HEK293 (cell line): Measurements from ENCODE around the gene KCNB1.

Source experiments
- FEZF1 ChIP-seq: fragments of 450-650 bp; formaldehyde crosslinking; IDR thresholded peaks from 2 replicates; pipeline ENCODE4 v1.5.1; 2016; ENCODE audit warnings: missing biosample characterization, missing genetic modification characterization
- GLIS1 ChIP-seq: fragments of 450-650 bp; formaldehyde crosslinking; IDR thresholded peaks from 2 replicates; pipeline ENCODE4 v1.5.1; 2016; ENCODE audit warnings: missing biosample characterization, missing genetic modification characterization
- IKZF3 ChIP-seq: fragments of 450-650 bp; IDR thresholded peaks from 2 replicates; pipeline ENCODE4 v1.5.0; 2018; ENCODE audit warnings: missing biosample characterization, mild to moderate bottlenecking, missing genetic modification characterization, moderate library complexity
- MEIS1 ChIP-seq: sonication (generic); formaldehyde crosslinking; IDR thresholded peaks from 2 replicates; pipeline ENCODE4 v1.8.1; 2022; ENCODE audit warnings: missing genetic modification reagents, mild to moderate bottlenecking, borderline replicate concordance
- MZF1 ChIP-seq: fragments of 450-650 bp; formaldehyde crosslinking; IDR thresholded peaks from 2 replicates; pipeline ENCODE4 v1.5.1; 2017; ENCODE audit warnings: missing biosample characterization, missing genetic modification characterization, borderline replicate concordance
- OSR2 ChIP-seq: fragments of 450-650 bp; formaldehyde crosslinking; IDR thresholded peaks from 2 replicates; pipeline ENCODE4 v1.5.1; 2016; ENCODE audit warnings: missing biosample characterization, missing genetic modification characterization
- SP7 ChIP-seq: fragments of 450-650 bp; formaldehyde crosslinking; IDR thresholded peaks from 2 replicates; pipeline ENCODE4 v1.5.1; 2016; ENCODE audit warnings: missing biosample characterization, missing genetic modification characterization
- ZBTB17 ChIP-seq: fragments of 450-650 bp; formaldehyde crosslinking; IDR thresholded peaks from 2 replicates; pipeline ENCODE4 v1.5.1; 2016; ENCODE audit warnings: missing biosample characterization, missing genetic modification characterization
- ZBTB20 ChIP-seq: fragments of 450-650 bp; formaldehyde crosslinking; IDR thresholded peaks from 2 replicates; pipeline ENCODE4 v1.5.1; 2016; ENCODE audit warnings: missing biosample characterization, missing genetic modification characterization
- ZBTB21 ChIP-seq: fragments of 450-650 bp; formaldehyde crosslinking; IDR thresholded peaks from 2 replicates; pipeline ENCODE4 v1.5.1; 2017; ENCODE audit warnings: missing biosample characterization, missing genetic modification characterization
- ZBTB8A ChIP-seq: fragments of 450-650 bp; formaldehyde crosslinking; IDR thresholded peaks from 2 replicates; pipeline ENCODE4 v1.5.1; 2016; ENCODE audit warnings: missing biosample characterization, missing genetic modification characterization
- ZFP69B ChIP-seq: fragments of 450-650 bp; formaldehyde crosslinking; IDR thresholded peaks from 2 replicates; pipeline ENCODE4 v1.5.1; 2016; ENCODE audit warnings: missing biosample characterization, missing genetic modification characterization
- ZIC2 ChIP-seq: fragments of 450-650 bp; formaldehyde crosslinking; IDR thresholded peaks from 2 replicates; pipeline ENCODE4 v1.5.1; 2016; ENCODE audit warnings: missing biosample characterization, missing genetic modification characterization
- ZNF146 ChIP-seq: fragments of 450-650 bp; formaldehyde crosslinking; IDR thresholded peaks from 2 replicates; pipeline ENCODE4 v1.5.1; 2016; ENCODE audit warnings: missing biosample characterization, missing genetic modification characterization
- ZNF561 ChIP-seq: fragments of 450-650 bp; IDR thresholded peaks from 2 replicates; pipeline ENCODE4 v1.5.1; 2018; ENCODE audit warnings: missing biosample characterization, missing genetic modification characterization, borderline replicate concordance
- ZNF747 ChIP-seq: fragments of 450-650 bp; formaldehyde crosslinking; IDR thresholded peaks from 2 replicates; pipeline ENCODE4 v1.5.1; 2016; ENCODE audit warnings: missing biosample characterization, missing genetic modification characterization
- ZSCAN16 ChIP-seq: fragments of 450-650 bp; formaldehyde crosslinking; IDR thresholded peaks from 2 replicates; pipeline ENCODE4 v1.5.1; 2016; ENCODE audit warnings: missing biosample characterization, missing genetic modification characterization
- ZSCAN30 ChIP-seq: fragments of 450-650 bp; IDR thresholded peaks from 2 replicates; pipeline ENCODE4 v1.5.1; 2018; ENCODE audit warnings: missing biosample characterization, mild to moderate bottlenecking, missing genetic modification characterization, moderate library complexity
- ZXDB ChIP-seq: fragments of 450-650 bp; formaldehyde crosslinking; IDR thresholded peaks from 2 replicates; pipeline ENCODE4 v1.5.1; 2016; ENCODE audit warnings: missing biosample characterization, missing genetic modification characterization
- TF ChIP-seq, protein P1 (sequence below): fragments of 450-650 bp; formaldehyde crosslinking; IDR thresholded peaks from 2 replicates; pipeline ENCODE4 v1.5.1; 2017; ENCODE audit warnings: missing biosample characterization, missing genetic modification characterization
- TF ChIP-seq, protein P2 (sequence below): fragments of 450-650 bp; formaldehyde crosslinking; IDR thresholded peaks from 2 replicates; pipeline ENCODE4 v1.5.1; 2017; ENCODE audit warnings: missing biosample characterization, missing genetic modification characterization
- TF ChIP-seq, protein P3 (sequence below): fragments of 450-650 bp; formaldehyde crosslinking; IDR thresholded peaks from 2 replicates; pipeline ENCODE4 v1.5.1; 2017; ENCODE audit warnings: missing biosample characterization, missing genetic modification characterization
- TF ChIP-seq, protein P4 (sequence below): fragments of 450-650 bp; formaldehyde crosslinking; IDR thresholded peaks from 2 replicates; pipeline ENCODE4 v1.5.1; 2017; ENCODE audit warnings: missing biosample characterization, mild to moderate bottlenecking, missing genetic modification characterization, moderate library complexity
- TF ChIP-seq, protein P5 (sequence below): fragments of 450-650 bp; formaldehyde crosslinking; IDR thresholded peaks from 2 replicates; pipeline ENCODE4 v1.5.1; 2016; ENCODE audit warnings: missing biosample characterization, missing genetic modification characterization
- TF ChIP-seq, protein P6 (sequence below): fragments of 450-650 bp; formaldehyde crosslinking; conservative IDR thresholded peaks from 2 replicates; pipeline ENCODE4 v1.5.1; 2016; ENCODE audit warnings: low read depth, missing biosample characterization, missing genetic modification characterization

Gene KCNB1

DNA sequence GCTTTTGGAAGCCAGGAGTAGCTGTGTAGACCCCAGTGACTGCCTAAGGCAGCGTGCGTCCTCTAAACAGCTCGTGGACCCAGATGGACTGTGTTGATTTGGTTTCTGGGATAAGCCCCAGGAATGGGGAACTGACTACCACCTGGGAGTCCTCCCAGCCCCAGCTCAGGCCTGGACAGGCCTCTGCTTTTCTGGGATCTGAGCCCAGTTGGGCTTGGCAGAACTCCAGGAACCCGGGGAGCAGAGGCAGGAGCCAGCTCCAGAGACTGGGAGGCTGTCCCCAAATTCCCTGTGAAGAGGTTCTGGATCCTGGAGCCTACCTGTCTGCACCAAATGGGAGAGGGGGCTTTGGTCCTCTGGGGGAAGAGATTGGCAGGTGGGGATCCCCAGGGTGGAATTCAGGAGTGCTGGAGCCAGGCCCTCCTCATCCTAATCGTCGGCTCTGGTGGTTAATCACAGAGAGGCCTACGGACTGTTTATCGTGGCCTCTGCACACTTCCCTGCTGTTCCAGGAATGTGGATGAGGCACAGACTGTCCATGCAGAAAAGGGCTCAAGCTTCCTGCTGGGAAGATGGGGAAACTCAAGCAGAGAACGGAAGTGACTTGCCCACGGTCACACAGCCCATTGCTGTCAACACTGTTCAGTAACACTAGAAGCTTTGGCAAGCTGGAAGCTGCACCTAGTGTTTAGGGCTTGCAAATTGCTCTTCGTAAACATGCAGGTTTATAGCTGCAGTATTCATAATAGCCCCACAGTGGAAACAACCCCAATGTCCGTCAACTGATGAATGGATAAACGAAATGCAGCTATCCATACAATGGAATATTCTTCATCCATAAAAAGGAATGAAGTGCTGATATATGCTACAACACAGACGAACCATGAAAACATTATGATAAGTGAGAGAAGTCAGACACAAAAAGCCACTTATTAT is 100.6 kb downstream of the KCNB1 start (continued):
- TF ChIP-seq, protein P1, sequence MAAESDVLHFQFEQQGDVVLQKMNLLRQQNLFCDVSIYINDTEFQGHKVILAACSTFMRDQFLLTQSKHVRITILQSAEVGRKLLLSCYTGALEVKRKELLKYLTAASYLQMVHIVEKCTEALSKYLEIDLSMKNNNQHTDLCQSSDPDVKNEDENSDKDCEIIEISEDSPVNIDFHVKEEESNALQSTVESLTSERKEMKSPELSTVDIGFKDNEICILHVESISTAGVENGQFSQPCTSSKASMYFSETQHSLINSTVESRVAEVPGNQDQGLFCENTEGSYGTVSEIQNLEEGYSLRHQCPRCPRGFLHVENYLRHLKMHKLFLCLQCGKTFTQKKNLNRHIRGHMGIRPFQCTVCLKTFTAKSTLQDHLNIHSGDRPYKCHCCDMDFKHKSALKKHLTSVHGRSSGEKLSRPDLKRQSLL (tag by site-specific recombination), result peak; percentile 94
- TF ChIP-seq ZFP69B (tag by site-specific recombination) (0 out of 2 replicates have a peak, but pooled peaks have one; percentile 18), ZIC2 (peak; percentile 95), MZF1 (tag by site-specific recombination) (peak; percentile 79; the same call in 1 of the 2 replicates), OSR2 (tag by site-specific recombination) (peak; percentile 16), IKZF3 (tag by site-specific recombination) (peak; percentile 54; the same call in 1 of the 2 replicates), ZXDB (tag by site-specific recombination) (0 out of 2 replicates have a peak, but pooled peaks have one; percentile 32), ZNF146 (tag by site-specific recombination) (peak; percentile 29; the same call in 1 of the 2 replicates), ZNF561 (tag by site-specific recombination) (peak; percentile 64; the same call in 1 of the 2 replicates), GLIS1 (tag by site-specific recombination) (peak; percentile 92), FEZF1 (tag by site-specific recombination) (peak; percentile 69), ZSCAN16 (tag by site-specific recombination) (no peak), ZBTB17 (tag by site-specific recombination) (peak; percentile 94), SP7 (tag by site-specific recombination) (peak; percentile 88), ZSCAN30 (tag by site-specific recombination) (peak; percentile 54; the same call in 1 of the 2 replicates), ZNF747 (tag by site-specific recombination) (no peak), ZBTB8A (tag by site-specific recombination) (peak; percentile 81), ZBTB20 (peak; percentile 47; the same call in 1 of the 2 replicates), ZBTB21 (tag by site-specific recombination) (0 out of 2 replicates have a peak, but pooled peaks have one; percentile 46), MEIS1 (CRISPR knock-in tag) (no peak)
- TF ChIP-seq, protein P2, sequence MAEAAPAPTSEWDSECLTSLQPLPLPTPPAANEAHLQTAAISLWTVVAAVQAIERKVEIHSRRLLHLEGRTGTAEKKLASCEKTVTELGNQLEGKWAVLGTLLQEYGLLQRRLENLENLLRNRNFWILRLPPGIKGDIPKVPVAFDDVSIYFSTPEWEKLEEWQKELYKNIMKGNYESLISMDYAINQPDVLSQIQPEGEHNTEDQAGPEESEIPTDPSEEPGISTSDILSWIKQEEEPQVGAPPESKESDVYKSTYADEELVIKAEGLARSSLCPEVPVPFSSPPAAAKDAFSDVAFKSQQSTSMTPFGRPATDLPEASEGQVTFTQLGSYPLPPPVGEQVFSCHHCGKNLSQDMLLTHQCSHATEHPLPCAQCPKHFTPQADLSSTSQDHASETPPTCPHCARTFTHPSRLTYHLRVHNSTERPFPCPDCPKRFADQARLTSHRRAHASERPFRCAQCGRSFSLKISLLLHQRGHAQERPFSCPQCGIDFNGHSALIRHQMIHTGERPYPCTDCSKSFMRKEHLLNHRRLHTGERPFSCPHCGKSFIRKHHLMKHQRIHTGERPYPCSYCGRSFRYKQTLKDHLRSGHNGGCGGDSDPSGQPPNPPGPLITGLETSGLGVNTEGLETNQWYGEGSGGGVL (tag by site-specific recombination), result peak; percentile 37
- TF ChIP-seq, protein P3, sequence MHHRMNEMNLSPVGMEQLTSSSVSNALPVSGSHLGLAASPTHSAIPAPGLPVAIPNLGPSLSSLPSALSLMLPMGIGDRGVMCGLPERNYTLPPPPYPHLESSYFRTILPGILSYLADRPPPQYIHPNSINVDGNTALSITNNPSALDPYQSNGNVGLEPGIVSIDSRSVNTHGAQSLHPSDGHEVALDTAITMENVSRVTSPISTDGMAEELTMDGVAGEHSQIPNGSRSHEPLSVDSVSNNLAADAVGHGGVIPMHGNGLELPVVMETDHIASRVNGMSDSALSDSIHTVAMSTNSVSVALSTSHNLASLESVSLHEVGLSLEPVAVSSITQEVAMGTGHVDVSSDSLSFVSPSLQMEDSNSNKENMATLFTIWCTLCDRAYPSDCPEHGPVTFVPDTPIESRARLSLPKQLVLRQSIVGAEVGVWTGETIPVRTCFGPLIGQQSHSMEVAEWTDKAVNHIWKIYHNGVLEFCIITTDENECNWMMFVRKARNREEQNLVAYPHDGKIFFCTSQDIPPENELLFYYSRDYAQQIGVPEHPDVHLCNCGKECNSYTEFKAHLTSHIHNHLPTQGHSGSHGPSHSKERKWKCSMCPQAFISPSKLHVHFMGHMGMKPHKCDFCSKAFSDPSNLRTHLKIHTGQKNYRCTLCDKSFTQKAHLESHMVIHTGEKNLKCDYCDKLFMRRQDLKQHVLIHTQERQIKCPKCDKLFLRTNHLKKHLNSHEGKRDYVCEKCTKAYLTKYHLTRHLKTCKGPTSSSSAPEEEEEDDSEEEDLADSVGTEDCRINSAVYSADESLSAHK (tag by site-specific recombination), result 0 out of 2 replicates have a peak, but pooled peaks have one; percentile 22
- TF ChIP-seq, protein P4, sequence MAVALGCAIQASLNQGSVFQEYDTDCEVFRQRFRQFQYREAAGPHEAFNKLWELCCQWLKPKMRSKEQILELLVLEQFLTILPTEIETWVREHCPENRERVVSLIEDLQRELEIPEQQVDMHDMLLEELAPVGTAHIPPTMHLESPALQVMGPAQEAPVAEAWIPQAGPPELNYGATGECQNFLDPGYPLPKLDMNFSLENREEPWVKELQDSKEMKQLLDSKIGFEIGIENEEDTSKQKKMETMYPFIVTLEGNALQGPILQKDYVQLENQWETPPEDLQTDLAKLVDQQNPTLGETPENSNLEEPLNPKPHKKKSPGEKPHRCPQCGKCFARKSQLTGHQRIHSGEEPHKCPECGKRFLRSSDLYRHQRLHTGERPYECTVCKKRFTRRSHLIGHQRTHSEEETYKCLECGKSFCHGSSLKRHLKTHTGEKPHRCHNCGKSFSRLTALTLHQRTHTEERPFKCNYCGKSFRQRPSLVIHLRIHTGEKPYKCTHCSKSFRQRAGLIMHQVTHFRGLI, result peak; percentile 44; the same call in 1 of the 2 replicates
- TF ChIP-seq, protein P5, sequence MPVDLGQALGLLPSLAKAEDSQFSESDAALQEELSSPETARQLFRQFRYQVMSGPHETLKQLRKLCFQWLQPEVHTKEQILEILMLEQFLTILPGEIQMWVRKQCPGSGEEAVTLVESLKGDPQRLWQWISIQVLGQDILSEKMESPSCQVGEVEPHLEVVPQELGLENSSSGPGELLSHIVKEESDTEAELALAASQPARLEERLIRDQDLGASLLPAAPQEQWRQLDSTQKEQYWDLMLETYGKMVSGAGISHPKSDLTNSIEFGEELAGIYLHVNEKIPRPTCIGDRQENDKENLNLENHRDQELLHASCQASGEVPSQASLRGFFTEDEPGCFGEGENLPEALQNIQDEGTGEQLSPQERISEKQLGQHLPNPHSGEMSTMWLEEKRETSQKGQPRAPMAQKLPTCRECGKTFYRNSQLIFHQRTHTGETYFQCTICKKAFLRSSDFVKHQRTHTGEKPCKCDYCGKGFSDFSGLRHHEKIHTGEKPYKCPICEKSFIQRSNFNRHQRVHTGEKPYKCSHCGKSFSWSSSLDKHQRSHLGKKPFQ (tag by site-specific recombination), result no peak
- TF ChIP-seq, protein P6, sequence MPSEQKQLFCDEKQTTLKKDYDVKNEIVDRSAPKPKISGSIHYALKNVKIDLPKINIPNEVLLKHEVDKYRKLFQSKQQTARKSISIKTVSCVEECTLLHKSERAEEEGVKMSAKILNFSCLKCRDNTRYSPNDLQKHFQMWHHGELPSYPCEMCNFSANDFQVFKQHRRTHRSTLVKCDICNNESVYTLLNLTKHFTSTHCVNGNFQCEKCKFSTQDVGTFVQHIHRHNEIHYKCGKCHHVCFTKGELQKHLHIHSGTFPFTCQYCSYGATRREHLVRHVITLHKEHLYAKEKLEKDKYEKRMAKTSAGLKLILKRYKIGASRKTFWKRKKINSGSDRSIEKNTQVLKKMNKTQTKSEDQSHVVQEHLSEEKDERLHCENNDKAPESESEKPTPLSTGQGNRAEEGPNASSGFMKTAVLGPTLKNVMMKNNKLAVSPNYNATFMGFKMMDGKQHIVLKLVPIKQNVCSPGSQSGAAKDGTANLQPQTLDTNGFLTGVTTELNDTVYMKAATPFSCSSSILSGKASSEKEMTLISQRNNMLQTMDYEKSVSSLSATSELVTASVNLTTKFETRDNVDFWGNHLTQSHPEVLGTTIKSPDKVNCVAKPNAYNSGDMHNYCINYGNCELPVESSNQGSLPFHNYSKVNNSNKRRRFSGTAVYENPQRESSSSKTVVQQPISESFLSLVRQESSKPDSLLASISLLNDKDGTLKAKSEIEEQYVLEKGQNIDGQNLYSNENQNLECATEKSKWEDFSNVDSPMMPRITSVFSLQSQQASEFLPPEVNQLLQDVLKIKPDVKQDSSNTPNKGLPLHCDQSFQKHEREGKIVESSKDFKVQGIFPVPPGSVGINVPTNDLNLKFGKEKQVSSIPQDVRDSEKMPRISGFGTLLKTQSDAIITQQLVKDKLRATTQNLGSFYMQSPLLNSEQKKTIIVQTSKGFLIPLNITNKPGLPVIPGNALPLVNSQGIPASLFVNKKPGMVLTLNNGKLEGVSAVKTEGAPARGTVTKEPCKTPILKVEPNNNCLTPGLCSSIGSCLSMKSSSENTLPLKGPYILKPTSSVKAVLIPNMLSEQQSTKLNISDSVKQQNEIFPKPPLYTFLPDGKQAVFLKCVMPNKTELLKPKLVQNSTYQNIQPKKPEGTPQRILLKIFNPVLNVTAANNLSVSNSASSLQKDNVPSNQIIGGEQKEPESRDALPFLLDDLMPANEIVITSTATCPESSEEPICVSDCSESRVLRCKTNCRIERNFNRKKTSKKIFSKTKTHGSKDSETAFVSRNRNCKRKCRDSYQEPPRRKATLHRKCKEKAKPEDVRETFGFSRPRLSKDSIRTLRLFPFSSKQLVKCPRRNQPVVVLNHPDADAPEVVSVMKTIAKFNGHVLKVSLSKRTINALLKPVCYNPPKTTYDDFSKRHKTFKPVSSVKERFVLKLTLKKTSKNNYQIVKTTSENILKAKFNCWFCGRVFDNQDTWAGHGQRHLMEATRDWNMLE (tag by site-specific recombination), result no peak
